Panc1 (cell line): Measurements from ENCODE around the gene MND1. TPM values are rescaled to one million over a fixed set of nuclear protein-coding genes. Genes with fewer than 3 reads are reported as not detected.

Experiments
- ATAC-seq: fragments of 200-7000 bp; cut with Tn5 transposase; 2 replicates; pipeline ENCODE4 v1.9.1; 2020; ENCODE audit warnings: mild to moderate bottlenecking, moderate library complexity
- BruUV-seq: library from RNA; stranded (reverse); fragments of 400-500 nt; replicated peaks from 2 replicates; lab custom pipeline; 2021; lab: Mats Ljungman, UMichigan
- CTCF ChIA-PET: fragments of 300-600 bp; sonication (Branson Sonifier 250); formaldehyde crosslinking; loops from one replicate; lab custom pipeline; 2022; ENCODE audit warnings: antibody characterized with exemption; lab: Charles Lee
- POLR2A ChIA-PET: fragments of 300-600 bp; sonication (Branson Sonifier 250); formaldehyde crosslinking; loops from one replicate; lab custom pipeline; 2022; ENCODE audit warnings: antibody characterized with exemption; lab: Charles Lee
- DNase-seq: peaks from one replicate; pipeline ENCODE4 v3.0.0-alpha.2; 2010; ENCODE audit warnings: low read depth, low spot score
- H3K27ac ChIP-seq: 2 replicates; pipeline ENCODE4 v1.5.1; 2011; ENCODE audit warnings: mild to moderate bottlenecking, low read length, inconsistent platforms
- H3K27me3 ChIP-seq: fragments of 200-500 bp; sonication (Bioruptor generic); 2 replicates; pipeline ENCODE4 v1.6.0; 2014; ENCODE audit warnings: low read length, inconsistent platforms; ENCODE audit not compliant: control insufficient read depth, insufficient read depth
- H3K36me3 ChIP-seq: fragments of 200-500 bp; sonication (Bioruptor generic); 2 replicates; pipeline ENCODE4 v1.5.1; 2014; ENCODE audit warnings: inconsistent platforms, mild to moderate bottlenecking, low read length, moderate library complexity; ENCODE audit not compliant: control insufficient read depth, insufficient read depth
- H3K4me1 ChIP-seq: 2 replicates; pipeline ENCODE4 v1.5.1; 2011; ENCODE audit warnings: inconsistent platforms, mild to moderate bottlenecking, low read length, moderate library complexity; ENCODE audit not compliant: control insufficient read depth, insufficient read depth
- H3K4me3 ChIP-seq, 2 experiments: 2 replicates each; pipeline ENCODE4 v1.5.1; 2011 to 2012; ENCODE audit warnings: low read depth in 2 of 2, low read length in 2 of 2, mild to moderate bottlenecking in 2 of 2, inconsistent platforms in 1 of 2, moderate library complexity in 1 of 2
- H3K9me3 ChIP-seq: fragments of 200-500 bp; sonication (Bioruptor generic); 2 replicates; pipeline ENCODE4 v1.5.1; 2014; ENCODE audit warnings: low read depth, mild to moderate bottlenecking, inconsistent platforms, low read length, moderate library complexity; ENCODE audit not compliant: control insufficient read depth, insufficient read depth
- POLR2AphosphoS5 ChIP-seq: IDR thresholded peaks from 2 replicates; pipeline ENCODE4 v1.6.1; 2012; ENCODE audit warnings: mild to moderate bottlenecking, low read depth, low read length, moderate library complexity
- SIN3A ChIP-seq: IDR thresholded peaks from 2 replicates; pipeline ENCODE4 v1.6.1; 2012; ENCODE audit warnings: low read depth, mild to moderate bottlenecking, low read length, moderate library complexity, borderline replicate concordance; ENCODE audit not compliant: insufficient read depth
- TCF7L2 ChIP-seq: IDR thresholded peaks from 2 replicates; pipeline ENCODE4 v1.6.1; 2011; ENCODE audit warnings: mild to moderate bottlenecking, low read depth, low read length, inconsistent platforms
- in situ Hi-C: cut with HindIII; loops from 2 replicates; pipeline ENCODE4 v1.10.0; 2016; ENCODE audit warnings: low sequenced_read_pairs, low pct_unique_long_range_greater_than_20kb
- intact Hi-C: fragments of 100-400 bp; cut with micrococcal nuclease; formaldehyde crosslinking; loops from one replicate; pipeline ENCODE4 v1.10.0; 2022; ENCODE audit not compliant: unreplicated experiment
- total RNA-seq: library from RNA; stranded (reverse); gene quantifications from one replicate; pipeline ENCODE4 v1.2.1, GENCODE V29; 2021; ENCODE audit not compliant: unreplicated experiment
- TF ChIP-seq, protein P1 (sequence below), 2 experiments: IDR thresholded peaks; 2 replicates each; pipeline ENCODE4 v1.6.1; 2011 to 2012; ENCODE audit warnings: low read depth in 2 of 2, control low read depth in 1 of 2, low read length in 1 of 2, mild to moderate bottlenecking in 1 of 2, moderate library complexity in 1 of 2; ENCODE audit not compliant: insufficient read depth in 1 of 2
- TF ChIP-seq, protein P2 (sequence below): fragments of 450-650 bp; IDR thresholded peaks from 2 replicates; pipeline ENCODE4 v1.5.1; 2017; ENCODE audit warnings: mild to moderate bottlenecking

Gene MND1
- total RNA-seq, 1 experiment from 2014 or later: 9.4 TPM

DNA sequence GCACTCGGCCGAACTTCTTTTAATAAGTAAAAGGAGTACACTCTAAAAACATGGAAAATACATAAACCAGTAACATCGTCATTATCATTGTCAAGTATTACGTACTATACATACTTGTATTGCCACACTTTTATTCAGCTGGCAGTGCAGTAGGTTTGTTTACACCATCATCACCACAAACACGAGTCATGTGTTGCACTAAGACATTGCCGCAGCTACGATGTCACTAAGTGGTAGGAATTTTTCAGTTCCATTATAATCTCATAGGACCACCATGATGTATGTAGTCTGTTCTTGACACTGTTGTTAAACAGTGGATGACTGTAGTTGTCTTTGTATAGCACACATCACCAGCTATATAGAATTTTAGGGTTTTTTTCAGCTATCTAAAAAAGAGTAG, 73.6 kb downstream of the MND1 start:
- Histone ChIP-seq H3K36me3 (no peaks in the 10 kb centered on the region), H3K27me3 (no peaks in the 10 kb centered on the region), H3K9me3 (no peaks in the 10 kb centered on the region), H3K27ac (no peak overlapping the region), H3K4me1 (no peaks in the 10 kb centered on the region), H3K4me3 (no peak overlapping the region)
- intact Hi-C loops: no loop called here
- TF ChIP-seq SIN3A: no peak
- TF ChIP-seq, protein P1, sequence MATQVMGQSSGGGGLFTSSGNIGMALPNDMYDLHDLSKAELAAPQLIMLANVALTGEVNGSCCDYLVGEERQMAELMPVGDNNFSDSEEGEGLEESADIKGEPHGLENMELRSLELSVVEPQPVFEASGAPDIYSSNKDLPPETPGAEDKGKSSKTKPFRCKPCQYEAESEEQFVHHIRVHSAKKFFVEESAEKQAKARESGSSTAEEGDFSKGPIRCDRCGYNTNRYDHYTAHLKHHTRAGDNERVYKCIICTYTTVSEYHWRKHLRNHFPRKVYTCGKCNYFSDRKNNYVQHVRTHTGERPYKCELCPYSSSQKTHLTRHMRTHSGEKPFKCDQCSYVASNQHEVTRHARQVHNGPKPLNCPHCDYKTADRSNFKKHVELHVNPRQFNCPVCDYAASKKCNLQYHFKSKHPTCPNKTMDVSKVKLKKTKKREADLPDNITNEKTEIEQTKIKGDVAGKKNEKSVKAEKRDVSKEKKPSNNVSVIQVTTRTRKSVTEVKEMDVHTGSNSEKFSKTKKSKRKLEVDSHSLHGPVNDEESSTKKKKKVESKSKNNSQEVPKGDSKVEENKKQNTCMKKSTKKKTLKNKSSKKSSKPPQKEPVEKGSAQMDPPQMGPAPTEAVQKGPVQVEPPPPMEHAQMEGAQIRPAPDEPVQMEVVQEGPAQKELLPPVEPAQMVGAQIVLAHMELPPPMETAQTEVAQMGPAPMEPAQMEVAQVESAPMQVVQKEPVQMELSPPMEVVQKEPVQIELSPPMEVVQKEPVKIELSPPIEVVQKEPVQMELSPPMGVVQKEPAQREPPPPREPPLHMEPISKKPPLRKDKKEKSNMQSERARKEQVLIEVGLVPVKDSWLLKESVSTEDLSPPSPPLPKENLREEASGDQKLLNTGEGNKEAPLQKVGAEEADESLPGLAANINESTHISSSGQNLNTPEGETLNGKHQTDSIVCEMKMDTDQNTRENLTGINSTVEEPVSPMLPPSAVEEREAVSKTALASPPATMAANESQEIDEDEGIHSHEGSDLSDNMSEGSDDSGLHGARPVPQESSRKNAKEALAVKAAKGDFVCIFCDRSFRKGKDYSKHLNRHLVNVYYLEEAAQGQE (IDR thresholded peaks at IDR 0.05; ENCODE audit: insufficient read depth in 1 of 2, low read depth in 2 of 2, low read length in 1 of 2): no peak
- TF ChIP-seq POLR2AphosphoS5: no peak
- no peak for TF ChIP-seq TCF7L2
- TF ChIP-seq, protein P2, sequence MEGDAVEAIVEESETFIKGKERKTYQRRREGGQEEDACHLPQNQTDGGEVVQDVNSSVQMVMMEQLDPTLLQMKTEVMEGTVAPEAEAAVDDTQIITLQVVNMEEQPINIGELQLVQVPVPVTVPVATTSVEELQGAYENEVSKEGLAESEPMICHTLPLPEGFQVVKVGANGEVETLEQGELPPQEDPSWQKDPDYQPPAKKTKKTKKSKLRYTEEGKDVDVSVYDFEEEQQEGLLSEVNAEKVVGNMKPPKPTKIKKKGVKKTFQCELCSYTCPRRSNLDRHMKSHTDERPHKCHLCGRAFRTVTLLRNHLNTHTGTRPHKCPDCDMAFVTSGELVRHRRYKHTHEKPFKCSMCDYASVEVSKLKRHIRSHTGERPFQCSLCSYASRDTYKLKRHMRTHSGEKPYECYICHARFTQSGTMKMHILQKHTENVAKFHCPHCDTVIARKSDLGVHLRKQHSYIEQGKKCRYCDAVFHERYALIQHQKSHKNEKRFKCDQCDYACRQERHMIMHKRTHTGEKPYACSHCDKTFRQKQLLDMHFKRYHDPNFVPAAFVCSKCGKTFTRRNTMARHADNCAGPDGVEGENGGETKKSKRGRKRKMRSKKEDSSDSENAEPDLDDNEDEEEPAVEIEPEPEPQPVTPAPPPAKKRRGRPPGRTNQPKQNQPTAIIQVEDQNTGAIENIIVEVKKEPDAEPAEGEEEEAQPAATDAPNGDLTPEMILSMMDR: no peak
- ATAC-seq (no peak), DNase-seq (no peak)
- BruUV-seq: no TSS peak
- in situ Hi-C loops: no loop called here
- ChIA-PET POLR2A (no interaction called here), CTCF (interaction anchor here (0.6 kb wide), 1 partner anchor 73 kb away, joined by 4 read pairs; no protein-coding TSS in a partner anchor)

DNA sequence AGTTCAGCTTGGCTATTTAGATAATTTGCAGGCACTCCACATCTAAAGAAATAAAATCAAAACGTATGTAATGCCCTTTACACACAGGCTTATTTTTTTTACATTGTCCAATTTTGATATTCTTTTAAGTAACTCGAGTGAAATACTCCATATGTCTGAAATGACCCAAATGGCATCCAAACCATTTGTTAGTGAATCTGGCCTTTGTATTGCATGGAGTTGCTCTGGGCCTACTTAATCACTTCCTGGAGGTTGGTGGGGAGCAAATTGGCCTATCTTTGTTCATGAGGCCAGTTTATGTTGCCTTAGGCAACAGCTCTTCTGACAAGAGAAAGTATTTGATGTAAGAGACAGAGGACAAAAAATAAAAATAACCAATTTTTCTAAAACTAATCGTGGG, 74.1 kb downstream of the MND1 start:
- no peaks in the 10 kb centered on the region for H3K27me3 ChIP-seq
- H3K27ac ChIP-seq: no peak overlapping the region
- POLR2A ChIA-PET: no interaction called here
- H3K4me1 ChIP-seq: no peaks in the 10 kb centered on the region
- intact Hi-C loops (no loop called here), in situ Hi-C loops (no loop called here)
- H3K36me3 ChIP-seq: no peaks in the 10 kb centered on the region
- BruUV-seq: no TSS peak
- no peaks in the 10 kb centered on the region for H3K9me3 ChIP-seq
- no peak for DNase-seq
- TF ChIP-seq POLR2AphosphoS5: no peak
- TF ChIP-seq, protein P1 (IDR thresholded peaks at IDR 0.05; ENCODE audit: insufficient read depth in 1 of 2, low read depth in 2 of 2, low read length in 1 of 2): no peak
- no peak for TF ChIP-seq SIN3A
- no peak for TF ChIP-seq TCF7L2
- TF ChIP-seq, protein P2: no peak
- ATAC-seq: no peak
- H3K4me3 ChIP-seq: no peak overlapping the region
- CTCF ChIA-PET: interaction anchor here (0.6 kb wide), 1 partner anchor 73 kb away, joined by 4 read pairs; no protein-coding TSS in a partner anchor
